H9 (cell line): ENCODE data around the gene AHDC1. TPM values are rescaled to one million over a fixed set of nuclear protein-coding genes. Genes with fewer than 3 reads are reported as not detected.

Experiments used
- DNase-seq: peaks from one replicate; pipeline ENCODE4 v3.0.0-alpha.2; 2017
- H2AFZ ChIP-seq: one replicate; pipeline ENCODE4 v1.6.1; 2013; ENCODE audit warnings: mild to moderate bottlenecking, low read length, control low read depth, moderate library complexity
- H2AK5ac ChIP-seq: 2 replicates; pipeline ENCODE4 v1.6.1; 2013; ENCODE audit warnings: low read length, control low read depth, mixed read lengths; ENCODE audit not compliant: insufficient read length
- H2BK120ac ChIP-seq: one replicate; pipeline ENCODE4 v1.6.1; 2013; ENCODE audit warnings: low read depth, mild to moderate bottlenecking, low read length, control low read depth, inconsistent platforms; ENCODE audit not compliant: poor library complexity, severe bottlenecking
- H2BK12ac ChIP-seq: 2 replicates; pipeline ENCODE4 v1.6.1; 2013; ENCODE audit warnings: low read length, control low read depth, mixed read lengths, low read depth; ENCODE audit not compliant: insufficient read length
- H2BK15ac ChIP-seq: 2 replicates; pipeline ENCODE4 v1.6.1; 2013; ENCODE audit warnings: low read depth, low read length, control low read depth
- H2BK20ac ChIP-seq: one replicate; pipeline ENCODE4 v1.6.1; 2013; ENCODE audit warnings: low read depth, mild to moderate bottlenecking, low read length, control low read depth, inconsistent platforms; ENCODE audit not compliant: poor library complexity, severe bottlenecking
- H2BK5ac ChIP-seq: 2 replicates; pipeline ENCODE4 v1.6.1; 2013; ENCODE audit warnings: low read length, control low read depth, mixed read lengths; ENCODE audit not compliant: insufficient read length
- H3K14ac ChIP-seq: 2 replicates; pipeline ENCODE4 v1.6.1; 2013; ENCODE audit warnings: low read length, control low read depth; ENCODE audit not compliant: insufficient read depth
- H3K18ac ChIP-seq: 2 replicates; pipeline ENCODE4 v1.6.1; 2013; ENCODE audit warnings: low read depth, mild to moderate bottlenecking, mixed read lengths, low read length, control low read depth; ENCODE audit not compliant: insufficient read length
- H3K23ac ChIP-seq: 2 replicates; pipeline ENCODE4 v1.6.1; 2013; ENCODE audit warnings: low read length, control low read depth, mixed read lengths, low read depth; ENCODE audit not compliant: insufficient read length
- H3K23me2 ChIP-seq: 2 replicates; pipeline ENCODE4 v1.6.1; 2013; ENCODE audit warnings: low read depth, mild to moderate bottlenecking, mixed read lengths, low read length, control low read depth; ENCODE audit not compliant: insufficient read length, poor library complexity, severe bottlenecking
- H3K27ac ChIP-seq: 2 replicates; pipeline ENCODE4 v1.5.1; 2013; ENCODE audit warnings: low read length, control low read depth, mixed read lengths, low read depth; ENCODE audit not compliant: insufficient read length
- H3K27me3 ChIP-seq: 2 replicates; pipeline ENCODE4 v1.6.1; 2013; ENCODE audit warnings: low read length, control low read depth, inconsistent platforms; ENCODE audit not compliant: insufficient read depth
- H3K4ac ChIP-seq: 2 replicates; pipeline ENCODE4 v1.6.1; 2013; ENCODE audit warnings: low read depth, mild to moderate bottlenecking, control low read depth, inconsistent platforms, low read length, moderate library complexity
- H3K4me1 ChIP-seq: 2 replicates; pipeline ENCODE4 v1.6.1; 2013; ENCODE audit warnings: low read length, control low read depth, inconsistent platforms; ENCODE audit not compliant: insufficient read depth
- H3K4me2 ChIP-seq: 2 replicates; pipeline ENCODE4 v1.6.1; 2013; ENCODE audit warnings: low read length, control low read depth, mixed read lengths; ENCODE audit not compliant: insufficient read length, insufficient read depth
- H3K56ac ChIP-seq: 2 replicates; pipeline ENCODE4 v1.6.1; 2013; ENCODE audit warnings: low read depth, mild to moderate bottlenecking, mixed read lengths, low read length, control low read depth; ENCODE audit not compliant: insufficient read length
- H3K79me1 ChIP-seq: 2 replicates; pipeline ENCODE4 v1.6.1; 2013; ENCODE audit warnings: low read depth, mild to moderate bottlenecking, moderate library complexity, low read length, control low read depth, inconsistent platforms; ENCODE audit not compliant: insufficient read depth, poor library complexity, severe bottlenecking
- H3K79me2 ChIP-seq: 2 replicates; pipeline ENCODE4 v1.6.1; 2013; ENCODE audit warnings: low read length, control low read depth, inconsistent platforms; ENCODE audit not compliant: insufficient read depth
- H3K9ac ChIP-seq: 2 replicates; pipeline ENCODE4 v1.6.1; 2013; ENCODE audit warnings: low read length, control low read depth, mixed read lengths; ENCODE audit not compliant: insufficient read length; ENCODE audit errors: extremely low read depth
- H3K9me3 ChIP-seq: one replicate; pipeline ENCODE4 v1.6.1; 2013; ENCODE audit warnings: low read depth, low read length, inconsistent platforms; ENCODE audit not compliant: control insufficient read depth
- H3T11ph ChIP-seq: one replicate; pipeline ENCODE4 v1.6.1; 2013; ENCODE audit warnings: mild to moderate bottlenecking, low read length, control low read depth, inconsistent platforms
- H4K20me1 ChIP-seq: one replicate; pipeline ENCODE4 v1.6.1; 2013; ENCODE audit not compliant: control insufficient read depth, insufficient read length, insufficient read depth
- H4K5ac ChIP-seq: 2 replicates; pipeline ENCODE4 v1.6.1; 2013; ENCODE audit warnings: low read depth, mild to moderate bottlenecking, mixed read lengths, low read length, control low read depth; ENCODE audit not compliant: insufficient read length
- H4K8ac ChIP-seq: replicated peaks from 2 replicates; pipeline ENCODE4 v1.6.1; 2013; ENCODE audit warnings: low read length, control low read depth, mixed read lengths, low read depth; ENCODE audit not compliant: insufficient read length
- H4K91ac ChIP-seq: 2 replicates; pipeline ENCODE4 v1.6.1; 2013; ENCODE audit warnings: low read depth, mild to moderate bottlenecking, moderate library complexity, mixed read lengths, low read length, control low read depth; ENCODE audit not compliant: insufficient read length
- H3K27ac Mint-ChIP-seq, 3 experiments: 2 replicates in 2 of 3; 3 replicates in 1 of 3; pipeline ENCODE4 v1.8.0; 2020 to 2021; ENCODE audit warnings: mixed read lengths in 3 of 3, mild to moderate bottlenecking in 1 of 3, moderate library complexity in 1 of 3
- H3K27me3 Mint-ChIP-seq: 2 replicates; pipeline ENCODE4 v1.8.0; 2021; ENCODE audit warnings: low read depth, mild to moderate bottlenecking, moderate library complexity, mixed read lengths
- H3K36me3 Mint-ChIP-seq, 3 experiments: 2 replicates in 2 of 3; 3 replicates in 1 of 3; pipeline ENCODE4 v1.8.0; 2020 to 2021; ENCODE audit warnings: low read depth in 3 of 3, mixed read lengths in 3 of 3; ENCODE audit not compliant: insufficient read depth in 1 of 3
- H3K4me1 Mint-ChIP-seq, 2 experiments: 2 replicates each; pipeline ENCODE4 v1.8.0; 2020; ENCODE audit warnings: mixed read lengths in 2 of 2
- H3K4me3 Mint-ChIP-seq, 2 experiments: 2 replicates in 1 of 2; 3 replicates in 1 of 2; pipeline ENCODE4 v1.8.0; 2020 to 2021; ENCODE audit warnings: mild to moderate bottlenecking in 2 of 2, mixed read lengths in 2 of 2, moderate library complexity in 1 of 2
- H3K9me3 Mint-ChIP-seq, 2 experiments: 2 replicates in 1 of 2; 3 replicates in 1 of 2; pipeline ENCODE4 v1.8.0; 2020; ENCODE audit warnings: mild to moderate bottlenecking in 2 of 2, mixed read lengths in 2 of 2, moderate library complexity in 1 of 2
- WGBS: extraction: QIAGEN DNeasy Blood & Tissue Kit; methylation state at CpG from one replicate; pipeline ENCODE4 v1.1.7; 2013; ENCODE audit warnings: missing lambda C conversion rate, low lambda C conversion rate, mixed read lengths; ENCODE audit not compliant: insufficient read length; ENCODE audit errors: extremely low coverage; 5-methylcytosine and 5-hydroxymethylcytosine counted together
- total RNA-seq: library from RNA; stranded (reverse); gene quantifications from 2 replicates; pipeline ENCODE4 v1.2.1, GENCODE V29; 2021
- TF ChIP-seq, protein P1 (sequence below): fragments of 200-600 bp; sonication (generic); conservative IDR thresholded peaks from 3 replicates; pipeline ENCODE4 v1.8.0; 2021; ENCODE audit warnings: antibody characterized with exemption, mild to moderate bottlenecking

Gene AHDC1
- total RNA-seq, 1 experiment from 2014 or later, result 29.4 TPM

DNA sequence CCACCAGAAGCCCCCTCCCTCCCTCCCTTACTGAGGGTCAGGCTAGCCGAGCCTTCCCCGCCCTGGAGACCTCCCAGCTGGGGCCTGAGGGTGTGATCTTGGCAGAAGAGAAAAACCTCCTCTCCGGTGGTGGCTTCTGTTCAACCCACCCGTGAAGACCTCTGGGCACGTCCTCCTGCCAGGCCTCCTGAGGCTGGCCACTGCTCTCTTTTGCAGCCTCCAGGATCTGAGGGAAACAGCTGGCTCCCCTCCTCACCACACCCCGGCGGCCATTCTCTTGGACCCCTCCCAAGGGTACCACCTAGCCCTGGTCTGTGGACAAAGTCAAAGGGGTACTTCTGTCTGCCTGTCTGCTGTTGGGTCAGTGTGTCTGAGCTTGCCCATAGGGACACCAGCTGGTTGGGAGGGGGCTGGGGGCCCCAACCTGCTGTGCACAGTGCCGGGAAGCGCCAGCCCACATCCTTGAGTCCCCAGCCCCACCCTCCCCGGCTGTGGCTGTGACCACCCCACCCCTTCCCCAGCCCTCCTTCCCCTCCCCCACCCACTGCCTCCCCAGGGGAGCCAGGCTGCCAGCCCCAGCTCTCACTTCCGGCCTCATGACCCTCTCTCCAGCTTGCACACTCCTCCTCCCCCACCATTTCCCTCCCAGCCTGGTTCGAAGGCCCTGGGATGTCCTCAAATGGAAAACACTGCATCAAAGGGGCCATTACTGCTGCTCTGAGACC is 48.1 kb downstream of the AHDC1 start:
- no peak overlapping the region for H3K18ac ChIP-seq
- no peak overlapping the region for H3T11ph ChIP-seq
- Mint-ChIP-seq H3K27ac (peak overlapping the region in 2 of 3 experiments; percentile 40 to 48; a peak in 2 of 7 replicates), H3K9me3 (no peaks in the 10 kb centered on the region; a peak in 2 of 5 replicates), H3K4me3 (peak overlapping the region in 1 of 2 experiments; percentile 43; a peak in 2 of 5 replicates), H3K36me3 (peaks cover 3 to 12% (median 10%) of the 10 kb centered on the region in 3 experiments; a peak in 5 of 7 replicates), H3K4me1 (peaks cover 34 to 47% of the 10 kb centered on the region in 2 experiments), H3K27me3 (no peaks in the 10 kb centered on the region)
- H4K91ac ChIP-seq, result no peak overlapping the region
- H4K5ac ChIP-seq, result no peak overlapping the region
- H2BK5ac ChIP-seq, result no peak overlapping the region
- no peaks in the 10 kb centered on the region for H4K20me1 ChIP-seq
- no peak overlapping the region for H2BK15ac ChIP-seq
- no peak overlapping the region for H3K4ac ChIP-seq
- H3K23ac ChIP-seq, result no peak overlapping the region
- no peak overlapping the region for H3K27ac ChIP-seq
- H3K9me3 ChIP-seq, result no peaks in the 10 kb centered on the region
- no peaks in the 10 kb centered on the region for H3K27me3 ChIP-seq
- no peak overlapping the region for H3K9ac ChIP-seq
- no peak overlapping the region for H2BK12ac ChIP-seq
- no peaks in the 10 kb centered on the region for H3K79me1 ChIP-seq
- H4K8ac ChIP-seq, result no peak overlapping the region
- no peak overlapping the region for H3K56ac ChIP-seq
- H3K14ac ChIP-seq, result no peak overlapping the region
- H3K4me2 ChIP-seq, result no peak overlapping the region
- TF ChIP-seq, protein P1, sequence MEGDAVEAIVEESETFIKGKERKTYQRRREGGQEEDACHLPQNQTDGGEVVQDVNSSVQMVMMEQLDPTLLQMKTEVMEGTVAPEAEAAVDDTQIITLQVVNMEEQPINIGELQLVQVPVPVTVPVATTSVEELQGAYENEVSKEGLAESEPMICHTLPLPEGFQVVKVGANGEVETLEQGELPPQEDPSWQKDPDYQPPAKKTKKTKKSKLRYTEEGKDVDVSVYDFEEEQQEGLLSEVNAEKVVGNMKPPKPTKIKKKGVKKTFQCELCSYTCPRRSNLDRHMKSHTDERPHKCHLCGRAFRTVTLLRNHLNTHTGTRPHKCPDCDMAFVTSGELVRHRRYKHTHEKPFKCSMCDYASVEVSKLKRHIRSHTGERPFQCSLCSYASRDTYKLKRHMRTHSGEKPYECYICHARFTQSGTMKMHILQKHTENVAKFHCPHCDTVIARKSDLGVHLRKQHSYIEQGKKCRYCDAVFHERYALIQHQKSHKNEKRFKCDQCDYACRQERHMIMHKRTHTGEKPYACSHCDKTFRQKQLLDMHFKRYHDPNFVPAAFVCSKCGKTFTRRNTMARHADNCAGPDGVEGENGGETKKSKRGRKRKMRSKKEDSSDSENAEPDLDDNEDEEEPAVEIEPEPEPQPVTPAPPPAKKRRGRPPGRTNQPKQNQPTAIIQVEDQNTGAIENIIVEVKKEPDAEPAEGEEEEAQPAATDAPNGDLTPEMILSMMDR, result no peak
- H2AFZ ChIP-seq, result no peak overlapping the region
- DNase-seq, result no peak
- no peak overlapping the region for H2AK5ac ChIP-seq
- no peaks in the 10 kb centered on the region for H3K79me2 ChIP-seq
- H3K23me2 ChIP-seq, result no peaks in the 10 kb centered on the region
- no CpG with 5 or more reads among the region's 12 CpGs for whole genome bisulfite sequencing
- H3K4me1 ChIP-seq, result peaks cover 16% of the 10 kb centered on the region; the same call in 1 of the 2 replicates
- no peak overlapping the region for H2BK20ac ChIP-seq
- H2BK120ac ChIP-seq, result no peak overlapping the region
